ENCODE measurements around the gene BRAT1.

GRCh38 chr7:2499719-2500430 lies 55.4 kb downstream of the BRAT1 start:
- TF ChIP-seq CTCF (conservative IDR thresholded peaks at IDR 0.05; ENCODE audit: low read length) (no peak), EZH2phosphoT487 (IDR thresholded peaks at IDR 0.05; ENCODE audit: borderline replicate concordance) (no peak)

Measured in Loucy (cell line).